HG03442 (cell line): ENCODE data around the gene TMEM259.
"Not testable (repeated sequence)": the region's sequence is repeated elsewhere in the genome, so short reads cannot be mapped to it uniquely, and the experiment has no call there.

Experiments
- ATAC-seq: cut with Tn5 transposase; IDR thresholded peaks from one replicate; pipeline ENCODE4 v1.9.1; 2021; ENCODE audit warnings: mild to moderate bottlenecking, moderate library complexity; ENCODE audit not compliant: unreplicated experiment

Gene TMEM259

DNA sequence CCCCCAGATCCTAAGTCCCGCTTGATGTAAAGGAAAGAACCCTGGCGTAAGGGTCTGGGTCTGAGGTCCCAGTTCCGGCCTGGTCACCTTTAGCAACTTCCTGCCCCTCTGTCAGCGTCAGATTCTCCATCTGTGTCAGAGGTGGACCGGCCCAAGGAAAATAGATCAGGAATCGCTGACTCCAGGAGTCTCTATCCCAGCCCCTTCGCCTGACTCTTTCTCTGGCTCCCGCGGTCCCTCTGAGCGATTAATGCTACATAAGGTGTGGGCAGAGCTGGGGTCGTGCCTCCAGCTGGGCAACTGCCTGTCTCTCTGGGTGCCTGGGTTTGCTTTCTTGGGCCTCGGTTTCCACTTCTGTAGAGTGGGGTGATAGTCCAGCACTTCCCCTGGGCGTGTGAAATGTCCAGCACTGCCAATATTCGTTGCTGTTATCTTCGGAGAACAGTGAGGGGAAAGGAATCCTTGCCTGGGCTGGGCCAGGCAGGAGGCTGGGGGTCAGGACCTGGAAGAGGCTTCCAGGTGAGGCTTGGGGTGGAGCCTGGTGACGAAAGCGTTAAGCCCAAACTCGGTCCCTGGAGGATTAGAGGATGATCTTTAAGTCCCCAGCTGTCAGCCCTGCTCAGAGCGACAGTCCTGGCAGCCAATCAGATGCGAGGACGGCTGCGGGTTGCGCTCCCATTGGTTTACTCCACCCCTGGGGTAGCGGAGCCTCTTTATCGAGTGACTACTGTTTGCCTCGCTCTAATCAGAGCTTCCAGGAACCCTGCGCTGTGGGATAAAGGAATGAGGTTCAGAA lies 19.8 kb upstream of the TMEM259 start:
- ATAC-seq: no peak

DNA sequence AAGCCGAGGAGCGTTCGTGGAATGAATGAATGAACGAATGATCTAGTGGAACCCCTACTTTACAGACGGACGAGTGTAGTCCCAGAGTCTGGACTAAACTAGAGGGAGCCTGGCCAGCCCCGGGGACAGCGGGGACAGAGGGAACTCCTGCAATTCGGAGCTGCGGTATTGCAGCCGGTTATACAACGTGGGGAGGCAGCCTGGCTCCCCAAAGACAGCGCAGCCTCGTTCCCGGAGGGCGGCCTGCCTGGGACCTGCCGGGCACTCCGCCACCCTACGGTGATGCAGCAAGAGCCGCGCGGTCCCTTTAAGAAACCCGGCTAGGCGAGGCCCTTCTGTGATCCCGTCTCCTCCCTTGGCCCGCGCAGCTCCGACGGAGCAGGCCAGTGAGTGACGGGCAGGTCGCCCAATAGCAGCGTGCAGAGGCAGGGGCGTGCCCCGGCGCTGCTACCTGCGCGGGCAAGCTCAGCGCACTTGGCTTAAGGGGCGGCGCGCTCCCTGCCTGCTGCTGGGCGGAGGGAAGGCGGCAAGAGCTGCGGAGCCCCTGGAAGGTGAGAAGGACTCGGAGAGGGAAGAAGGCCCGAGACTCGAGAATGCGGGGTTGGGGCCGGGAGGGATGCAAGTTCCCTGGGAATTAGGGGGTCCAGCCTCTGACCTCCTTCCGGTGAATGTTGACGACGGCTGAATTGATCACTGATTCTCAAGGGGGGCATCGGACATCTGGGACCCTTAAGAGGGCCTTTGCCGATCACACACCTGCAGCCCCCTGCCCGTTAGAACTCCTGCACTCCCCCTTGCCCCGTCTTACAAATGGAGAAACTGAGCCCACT lies 18.9 kb upstream of the TMEM259 start, which contains the start of gene ABCA7:
TSS of gene ABCA7 (plus strand) at position 462 of the 830 bp plus-strand sequence. CDS start 1,255 bp downstream, outside the sequence.
- peak; percentile 75 for ATAC-seq

DNA sequence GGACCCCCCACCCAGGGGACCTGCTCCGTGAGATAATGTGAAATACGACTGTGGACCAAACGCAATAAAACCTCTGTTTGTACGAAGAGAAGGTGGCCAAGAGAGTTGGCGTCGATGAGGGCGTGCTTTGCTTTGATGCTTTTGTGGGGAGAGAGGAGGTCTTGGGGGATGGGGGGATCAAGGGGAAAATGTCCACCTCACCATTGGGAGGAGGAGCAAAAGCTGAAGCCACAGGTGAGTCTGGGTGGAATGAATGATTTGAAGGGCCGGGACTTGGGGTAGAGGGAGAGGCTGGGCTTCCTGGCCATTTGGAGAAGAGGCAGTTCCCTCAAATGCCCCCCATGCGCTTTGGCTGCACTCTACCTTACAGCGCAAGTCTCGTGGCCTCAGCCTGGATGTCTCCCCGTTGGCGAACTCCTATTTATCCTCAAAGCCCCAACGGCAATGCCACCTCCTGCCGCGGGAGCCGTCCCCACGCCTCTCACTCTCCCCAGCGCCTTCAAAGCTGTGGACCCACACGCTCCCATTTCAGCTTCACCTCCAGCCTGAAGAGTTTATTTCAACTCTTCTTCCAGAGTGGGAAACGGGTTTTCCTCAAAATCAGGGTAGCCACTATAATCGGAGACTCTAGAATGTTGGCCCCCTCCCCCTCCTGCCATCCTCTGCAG lies 18.2 kb upstream of the TMEM259 start:
- no peak for ATAC-seq

DNA sequence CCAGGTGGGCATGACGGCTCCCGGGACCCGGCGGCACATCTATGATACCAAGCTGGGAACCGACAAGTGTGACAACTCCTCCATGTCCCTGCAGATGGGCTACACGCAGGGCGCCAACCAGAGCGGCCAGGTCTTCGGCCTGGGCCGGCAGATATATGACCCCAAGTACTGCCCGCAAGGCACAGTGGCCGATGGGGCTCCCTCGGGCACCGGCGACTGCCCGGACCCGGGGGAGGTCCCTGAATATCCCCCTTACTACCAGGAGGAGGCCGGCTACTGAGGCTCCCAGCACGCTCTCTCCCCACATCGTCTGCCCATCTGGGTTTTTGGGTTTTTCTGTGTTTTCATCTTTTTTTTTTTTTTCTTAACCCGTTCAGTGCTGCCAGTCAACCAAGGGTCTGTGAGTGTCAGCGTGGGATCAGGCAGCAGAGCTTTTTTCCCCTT lies 16.7 kb upstream of the TMEM259 start:
- ATAC-seq: no peak

DNA sequence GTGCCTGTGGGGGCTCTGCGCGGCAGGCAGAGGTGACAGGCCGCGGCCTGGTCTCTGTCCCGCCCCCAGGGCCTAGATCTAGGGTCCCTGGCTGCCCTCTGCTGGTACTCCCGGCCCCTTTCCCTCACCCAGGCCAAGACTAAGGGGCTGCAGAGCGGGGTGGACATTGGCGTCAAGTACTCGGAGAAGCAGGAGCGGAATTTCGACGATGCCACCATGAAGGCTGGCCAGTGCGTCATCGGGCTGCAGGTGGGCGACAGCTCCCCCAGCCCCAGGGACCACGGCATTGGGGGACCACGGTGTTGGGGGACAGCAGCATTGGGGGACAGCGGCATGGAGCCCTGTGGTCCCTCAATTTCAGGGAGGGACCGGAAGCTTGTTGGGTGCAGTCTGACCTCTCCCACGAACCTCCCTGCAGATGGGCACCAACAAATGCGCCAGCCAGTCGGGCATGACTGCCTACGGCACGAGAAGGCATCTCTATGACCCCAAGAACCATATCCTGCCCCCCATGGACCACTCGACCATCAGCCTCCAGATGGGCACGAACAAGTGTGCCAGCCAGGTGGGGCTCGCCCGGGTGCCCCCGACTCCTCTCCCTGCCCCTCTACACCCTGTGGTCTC lies 15.2 kb upstream of the TMEM259 start:
- no peak for ATAC-seq

DNA sequence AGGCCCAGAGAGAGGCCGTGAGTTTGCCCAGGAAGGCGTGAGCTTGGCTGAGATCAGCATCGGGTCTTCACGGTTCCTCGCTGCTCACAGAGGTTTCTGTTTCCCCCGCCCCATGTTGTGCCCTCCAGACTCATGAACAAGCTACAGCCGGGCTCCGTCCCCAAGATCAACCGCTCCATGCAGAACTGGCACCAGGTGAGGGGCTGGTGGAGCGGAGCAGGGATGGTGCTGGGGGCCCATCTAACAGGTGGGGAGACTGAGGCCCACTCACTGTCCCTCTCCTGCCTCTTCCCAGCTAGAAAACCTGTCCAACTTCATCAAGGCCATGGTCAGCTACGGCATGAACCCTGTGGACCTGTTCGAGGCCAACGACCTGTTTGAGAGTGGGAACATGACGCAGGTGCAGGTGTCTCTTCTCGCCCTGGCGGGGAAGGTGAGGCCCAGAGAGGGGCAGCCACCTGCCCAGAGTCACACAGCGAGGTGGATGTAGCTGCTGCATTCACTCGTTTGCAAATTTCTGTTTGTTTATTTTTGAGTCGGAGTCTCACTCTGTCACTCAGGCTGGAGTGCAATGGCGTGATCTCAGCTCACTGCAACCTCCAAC lies 11.4 kb upstream of the TMEM259 start:
- no peak for ATAC-seq

DNA sequence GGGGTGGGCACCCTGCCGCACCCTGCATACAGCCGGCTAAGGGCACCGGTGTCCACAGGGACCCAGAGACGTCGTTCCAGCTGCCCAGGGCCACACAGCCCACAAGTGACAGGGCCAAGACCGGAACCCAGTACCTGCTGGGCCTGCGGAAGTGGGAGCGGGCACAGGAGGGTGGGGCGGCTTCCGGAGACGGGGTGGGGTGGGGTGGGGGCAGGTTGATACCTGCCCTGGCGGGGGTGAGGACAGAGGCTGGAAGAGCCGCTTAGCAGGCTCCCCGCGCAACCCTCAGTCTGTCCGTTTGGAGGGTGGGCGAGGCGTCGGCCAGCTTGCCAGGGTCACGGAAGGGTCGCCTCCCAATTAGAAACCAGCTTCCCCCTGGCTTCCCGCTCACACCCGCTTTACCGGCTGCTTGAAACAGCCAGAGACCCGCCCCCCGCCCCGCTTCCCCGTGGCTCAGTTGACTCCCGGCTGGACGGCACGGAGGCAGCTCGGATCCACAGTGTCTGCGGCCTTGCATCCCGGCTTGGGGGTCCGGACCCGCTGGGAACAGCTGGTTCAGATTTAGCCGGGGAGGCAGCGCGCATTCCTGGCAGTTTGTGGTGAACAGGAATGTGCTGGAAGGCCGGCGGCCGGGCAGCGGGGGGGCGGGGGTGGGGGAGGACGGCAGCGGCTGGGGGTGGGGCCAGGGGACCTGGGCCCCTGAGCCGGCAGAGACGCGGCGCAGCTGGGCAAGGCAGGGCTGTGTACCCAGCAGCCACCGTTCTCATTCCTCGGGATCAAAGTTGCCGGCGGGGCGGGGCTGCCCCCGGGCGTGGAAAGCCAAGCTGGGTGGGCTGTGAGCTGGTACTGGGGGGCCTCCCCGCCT lies 7.4 kb upstream of the TMEM259 start:
- no peak for ATAC-seq

DNA sequence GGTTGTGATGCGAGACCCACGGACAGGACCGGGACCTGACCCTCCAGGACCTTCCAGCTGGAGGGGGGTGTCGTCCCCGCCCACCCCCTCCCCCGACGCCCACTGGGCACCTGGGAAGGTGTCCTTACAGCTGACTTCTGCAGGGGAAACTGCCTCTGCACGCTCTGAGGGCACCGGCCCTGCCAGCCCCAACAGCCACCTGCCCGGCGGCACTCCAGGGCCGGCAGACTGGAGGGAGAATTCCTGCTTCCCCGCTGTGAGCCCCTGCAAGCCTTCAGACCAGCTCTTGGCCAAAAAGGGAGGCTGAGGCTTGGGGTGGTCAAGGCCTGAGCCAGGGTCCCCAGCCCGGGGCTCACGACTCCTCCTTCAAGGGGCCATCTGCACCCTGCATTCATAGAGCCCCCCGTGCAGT lies 6.7 kb upstream of the TMEM259 start:
- no peak for ATAC-seq

DNA sequence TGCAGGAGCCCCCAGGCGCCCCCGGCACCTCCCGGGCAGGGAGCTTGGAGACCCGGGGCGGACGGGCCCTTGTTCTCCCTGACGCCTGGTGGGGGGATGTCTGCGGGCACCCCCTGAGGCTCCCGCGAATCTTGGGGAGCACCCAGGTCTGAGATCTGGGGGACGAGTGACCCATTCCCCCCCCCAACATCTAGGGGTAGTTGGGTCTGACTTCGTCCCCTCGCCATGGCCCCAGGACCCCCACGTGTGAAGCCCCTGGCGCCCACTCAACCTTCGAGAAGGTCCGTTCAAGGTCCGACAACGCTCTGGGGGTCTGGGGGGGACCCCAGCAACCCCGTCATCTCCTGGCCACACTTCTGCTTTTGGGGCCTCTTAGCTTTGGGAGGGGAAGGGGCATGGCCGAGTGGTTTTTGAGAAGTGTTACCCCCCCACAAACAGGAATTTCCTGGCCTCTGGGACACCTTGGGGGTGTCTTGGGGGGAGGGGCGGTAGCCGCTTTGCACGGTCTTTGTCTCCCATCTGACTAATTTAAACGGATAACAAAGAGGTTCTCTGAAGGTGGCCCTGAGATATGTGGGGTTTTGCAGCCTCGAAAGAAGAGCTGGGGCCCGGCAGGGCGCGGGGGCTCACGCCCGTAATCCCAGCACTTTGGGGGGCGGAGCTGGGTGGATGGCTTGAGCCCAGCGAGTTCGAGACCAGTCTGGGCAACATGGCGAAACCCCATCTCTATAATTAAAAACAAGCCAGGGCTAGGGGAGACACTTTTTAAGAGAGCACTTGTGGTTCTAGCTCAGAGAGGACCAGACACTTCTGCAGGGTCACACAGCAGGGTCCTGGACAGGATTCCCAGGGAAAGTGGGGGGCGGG lies 6.1 kb upstream of the TMEM259 start:
- peak; percentile 24 for ATAC-seq

DNA sequence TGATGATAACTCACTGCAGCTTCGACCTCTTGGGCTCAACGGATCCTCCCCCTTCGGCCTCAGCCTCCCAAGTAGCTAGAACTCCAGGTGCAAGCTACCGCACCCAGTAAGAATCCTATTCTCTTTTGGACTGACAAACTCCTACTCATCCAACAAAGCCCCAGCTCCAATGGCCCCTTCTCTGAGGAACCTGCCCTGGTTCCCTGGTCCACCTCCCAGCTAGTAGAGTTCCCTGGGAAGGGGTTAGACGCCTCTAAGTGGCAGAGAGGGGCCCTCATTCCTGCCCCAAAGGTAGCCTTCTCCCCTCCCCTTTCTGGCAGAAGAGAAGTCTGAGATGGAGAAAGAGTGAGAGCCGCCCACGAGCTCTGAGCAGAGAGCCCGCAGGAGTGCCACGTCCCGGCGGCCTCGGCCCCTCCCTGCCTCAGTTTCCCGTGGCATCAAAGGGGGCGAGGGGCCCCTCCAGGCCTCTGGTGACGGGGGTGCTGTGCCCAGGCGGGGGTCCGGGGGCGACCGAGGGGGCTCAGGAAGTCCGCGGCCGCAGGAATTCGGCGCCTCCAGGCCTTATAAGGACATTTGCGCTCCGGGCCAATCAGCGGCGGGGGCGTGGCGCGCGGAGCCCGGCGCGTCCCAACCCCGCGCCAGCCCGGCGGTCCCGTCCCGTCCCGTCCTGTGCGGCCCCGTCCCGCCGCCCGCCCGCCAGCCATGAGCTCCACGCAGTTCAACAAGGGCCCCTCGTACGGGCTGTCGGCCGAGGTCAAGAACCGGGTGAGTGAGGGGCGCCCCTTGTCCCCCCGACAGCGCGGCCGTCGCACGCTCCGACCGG lies 5.2 kb upstream of the TMEM259 start, which contains the start of gene CNN2:
TSS of gene CNN2 (plus strand) at position 649 of the 823 bp plus-strand sequence. CDS start at position 703, 54 bp downstream.
- peak; percentile 50 for ATAC-seq

DNA sequence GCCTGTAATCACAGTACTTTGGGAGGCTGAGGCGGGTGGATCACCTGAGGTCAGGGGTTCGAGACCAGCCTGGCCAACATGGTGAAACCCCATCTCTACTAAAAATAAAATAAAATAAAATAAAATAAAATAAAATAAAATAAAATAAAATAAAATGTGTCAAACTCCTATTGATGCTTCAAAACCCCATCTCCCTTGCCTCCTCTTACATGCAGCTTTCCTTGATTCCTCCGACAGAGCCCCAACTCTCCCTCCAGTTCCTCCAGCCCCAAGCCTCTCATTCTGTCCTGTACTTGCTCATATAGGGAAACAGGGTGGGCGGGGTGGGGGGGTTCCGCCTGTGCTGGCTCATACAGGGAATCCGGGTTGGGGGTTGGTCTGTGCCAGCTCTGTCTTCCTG lies 4.2 kb upstream of the TMEM259 start:
- ATAC-seq: not testable (repeated sequence)

DNA sequence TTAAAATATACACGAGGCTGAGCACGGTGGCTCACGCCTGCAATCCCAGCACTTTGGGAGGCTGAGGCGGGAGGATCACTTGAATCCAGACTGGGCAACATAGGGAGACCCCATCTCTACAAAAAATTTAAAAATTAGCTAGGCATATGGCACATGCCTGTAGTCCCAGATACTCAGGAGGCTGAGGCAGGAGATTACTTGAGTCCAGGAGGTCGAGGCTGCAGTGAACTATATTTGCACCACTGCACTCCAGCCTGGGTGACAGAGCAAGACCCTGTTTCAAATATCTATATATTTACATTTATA lies 2.9 kb upstream of the TMEM259 start:
- ATAC-seq: not testable (repeated sequence)

DNA sequence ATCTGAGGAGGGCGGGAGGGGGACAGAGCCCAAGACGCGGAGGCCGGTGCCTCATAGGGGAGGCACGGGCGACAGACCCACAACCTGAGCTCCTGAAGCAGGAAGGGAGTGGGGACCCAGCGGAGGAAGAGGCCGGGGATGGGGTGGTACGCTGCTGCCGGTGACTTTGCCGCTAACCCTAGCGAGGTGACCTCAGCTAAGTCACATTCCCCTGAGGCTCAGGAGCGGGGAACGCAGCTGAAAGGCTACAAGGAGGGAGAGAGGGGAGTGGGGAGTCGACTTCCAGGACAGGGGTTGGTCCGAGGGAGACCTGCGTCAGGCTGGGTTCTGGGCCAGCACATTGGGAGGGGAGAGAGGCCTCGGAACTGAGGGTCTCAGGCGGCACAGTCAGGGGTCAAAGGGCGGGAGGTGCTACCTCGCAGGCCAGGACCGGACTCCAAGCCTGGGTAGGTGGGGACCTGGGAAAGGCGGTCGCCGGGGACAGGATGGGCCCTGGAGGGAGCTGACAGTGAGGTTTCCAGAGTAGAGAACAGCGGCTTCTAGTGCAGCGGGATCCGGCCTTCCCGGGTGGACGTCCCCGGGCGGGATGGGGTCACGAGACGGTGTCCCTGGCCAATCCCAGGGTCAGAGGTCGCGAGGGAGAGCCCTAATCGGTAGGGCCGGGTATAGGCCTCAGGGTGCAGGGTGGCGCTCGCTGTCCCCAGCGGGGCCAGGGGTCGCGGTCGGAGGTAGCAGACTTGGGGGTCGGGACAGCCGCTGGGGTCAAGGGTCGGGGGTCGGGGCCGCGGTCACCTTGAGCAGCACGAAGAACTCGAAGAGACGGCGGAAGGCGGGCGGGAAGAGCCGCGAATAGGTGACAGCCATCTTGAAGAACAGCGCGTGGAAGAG lies 699 bp downstream of the TMEM259 start:
- ATAC-seq: no peak

DNA sequence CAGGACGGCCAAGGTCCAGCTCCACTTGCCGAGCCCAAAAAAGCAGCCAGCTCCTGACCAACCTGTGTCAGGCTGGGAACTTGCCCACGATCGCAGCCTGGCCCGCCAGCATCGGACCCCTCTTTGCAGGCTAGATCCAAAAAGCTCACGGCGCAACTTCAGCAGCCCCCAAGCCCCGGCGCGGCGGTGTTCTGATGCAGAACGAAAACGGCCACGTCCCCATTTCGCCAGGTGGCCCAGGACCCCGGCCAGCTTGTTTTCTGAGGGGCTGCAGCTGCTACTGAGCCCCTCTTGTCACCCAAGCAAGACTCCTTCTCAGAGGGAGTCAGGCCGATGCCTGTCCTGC lies 1.3 kb downstream of the TMEM259 start:
- ATAC-seq: no peak

DNA sequence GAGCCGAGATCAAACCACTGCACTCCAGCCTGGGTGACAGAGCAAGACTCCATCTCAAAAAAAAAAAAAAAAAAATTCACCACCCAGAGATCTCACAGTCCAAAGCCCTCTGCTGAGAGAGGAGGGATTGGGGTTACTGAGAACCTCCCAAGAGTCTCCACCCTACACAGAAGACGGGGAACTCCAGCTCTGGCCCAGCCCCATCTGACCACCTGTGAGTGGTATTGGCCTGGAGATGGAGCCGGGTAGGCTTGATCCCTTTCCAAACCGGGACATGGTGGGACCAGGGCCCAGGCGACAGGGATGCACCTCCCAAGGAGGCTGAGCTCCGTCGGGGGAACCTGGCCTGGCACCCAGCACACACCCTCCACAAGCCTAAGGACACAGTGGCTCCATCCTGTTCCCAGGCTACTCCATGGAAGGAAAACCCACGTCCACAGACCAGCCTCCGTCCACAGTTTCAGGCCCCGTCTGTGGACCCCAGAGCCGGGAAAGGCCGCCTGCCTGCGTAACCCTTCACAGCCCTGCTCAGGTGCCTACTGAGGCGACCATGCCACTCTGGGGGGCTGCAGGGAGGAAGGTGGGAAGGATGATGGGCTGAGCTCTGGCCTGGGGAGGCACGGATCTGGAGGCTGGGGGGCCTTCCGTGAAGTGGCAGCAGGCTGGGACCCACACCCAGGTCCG lies 1.8 kb downstream of the TMEM259 start:
- no peak for ATAC-seq

DNA sequence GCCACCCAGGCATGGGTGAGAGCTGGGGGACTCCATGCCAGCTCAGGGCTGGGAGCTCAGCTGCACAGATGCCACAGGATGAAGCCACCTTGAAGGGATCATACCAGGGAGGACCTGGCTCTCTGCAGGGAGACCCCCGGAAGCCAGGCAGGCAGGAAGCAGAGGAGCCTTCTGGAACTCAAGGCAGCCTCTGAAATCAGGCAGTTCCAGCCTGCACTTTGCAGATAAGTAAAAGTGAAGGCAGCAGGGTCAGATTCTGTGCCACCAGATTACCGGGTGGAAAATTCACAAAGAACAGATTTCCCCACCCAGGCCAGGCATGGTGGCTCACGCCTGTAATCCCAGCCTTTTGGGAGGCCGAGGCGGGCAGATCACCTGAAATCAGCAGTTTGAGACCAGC lies 2.5 kb downstream of the TMEM259 start:
- no peak for ATAC-seq
